ENCODE results near the gene ANKRD11.
"Not testable (repeated sequence)": the region's sequence is repeated elsewhere in the genome, so short reads cannot be mapped to it uniquely, and the experiment has no call there.

The ANKRD11 gene

GRCh38 chr16:89331371-89332109 is 158.8 kb downstream of the ANKRD11 start:
- no peak for DNase-seq (ENCODE audit: low read depth in 2 of 2)

DNA sequence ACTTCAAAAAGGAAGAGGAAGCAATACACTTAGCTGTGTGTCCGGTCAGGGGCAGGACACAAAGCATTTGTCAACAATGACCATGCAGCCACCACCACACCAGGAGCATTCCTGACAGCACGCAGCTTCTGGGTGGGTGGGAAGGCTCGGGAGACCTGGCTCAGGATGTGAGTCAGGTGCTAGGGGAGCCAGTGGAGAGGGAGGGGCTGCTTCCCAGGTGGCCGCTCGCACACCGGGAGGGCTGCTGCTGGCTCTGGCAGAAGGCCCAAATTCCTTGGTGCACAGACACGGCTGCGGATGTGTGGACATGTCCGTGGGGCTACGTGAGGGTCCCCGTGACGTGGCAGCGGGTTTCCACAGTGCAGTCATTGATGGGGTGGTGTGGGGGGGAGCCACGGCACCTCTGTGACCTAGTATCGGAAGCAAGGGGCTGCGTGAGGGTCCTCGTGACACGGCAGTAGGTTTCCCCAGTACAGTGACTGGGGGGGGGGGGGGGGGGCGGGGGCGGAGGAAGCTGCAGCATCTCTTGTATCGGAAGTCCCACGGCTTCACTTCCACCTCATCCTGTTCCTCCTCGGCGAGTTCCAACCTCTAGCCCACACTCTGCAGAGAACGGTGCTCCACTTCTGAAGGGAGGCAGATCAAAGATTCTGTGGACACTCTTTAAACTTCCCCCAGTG is 160.0 kb downstream of the ANKRD11 start:
- DNase-seq (ENCODE audit: low read depth in 2 of 2): no peak

DNA sequence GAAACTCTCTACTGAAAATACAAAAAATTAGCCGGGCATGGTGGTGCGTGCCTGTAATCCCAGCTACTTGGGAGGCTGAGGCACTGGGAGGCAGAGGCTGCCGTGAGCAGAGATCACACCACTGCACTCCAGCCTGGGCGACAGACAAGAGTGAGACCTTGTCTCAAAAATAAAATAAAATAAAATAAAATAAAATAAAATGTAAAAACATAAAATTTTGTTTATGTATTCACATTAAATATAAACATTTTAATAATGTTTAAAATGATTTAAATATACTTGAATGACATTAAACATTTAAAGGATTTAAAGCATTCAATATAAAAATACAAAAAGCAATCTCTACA is 160.6 kb downstream of the ANKRD11 start:
- not testable (repeated sequence) for DNase-seq (ENCODE audit: low read depth in 2 of 2)

GRCh38 chr16:89328412-89329400 is 161.7 kb downstream of the ANKRD11 start:
- not testable (repeated sequence) for DNase-seq (ENCODE audit: low read depth in 2 of 2)

DNA sequence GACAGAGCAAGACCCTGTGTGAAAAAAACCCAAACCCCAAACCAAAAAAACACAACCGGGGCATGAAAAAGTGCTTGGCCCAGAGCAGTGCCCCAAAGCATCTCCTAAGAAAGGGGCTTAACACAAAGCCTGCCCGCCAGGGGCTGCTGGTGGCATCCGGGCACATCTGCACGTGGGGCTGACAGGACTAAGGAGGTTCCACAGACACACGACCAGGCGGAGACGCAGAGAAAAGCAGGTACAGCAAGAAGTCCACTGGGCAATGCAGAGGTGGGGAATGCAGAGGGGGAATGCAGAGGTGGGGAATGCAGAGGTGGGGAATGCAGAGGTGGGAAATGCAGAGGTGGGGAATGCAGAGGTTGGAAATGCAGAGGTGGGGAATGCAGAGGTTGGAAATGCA is 163.6 kb downstream of the ANKRD11 start:
- DNase-seq (ENCODE audit: low read depth in 2 of 2): no peak

- DNase-seq (ENCODE audit: low read depth in 2 of 2): no peak
Observed at GRCh38 chr16:89325861-89326471, 164.4 kb downstream of the ANKRD11 start.

- peak; percentile 55 to 60 for DNase-seq (ENCODE audit: low read depth in 2 of 2)
Observed at GRCh38 chr16:89324056-89325010, 166.0 kb downstream of the ANKRD11 start.

- no peak for DNase-seq (ENCODE audit: low read depth in 2 of 2)
Observed at GRCh38 chr16:89323120-89323960, 167.0 kb downstream of the ANKRD11 start.

GRCh38 chr16:89322321-89323119 is 167.8 kb downstream of the ANKRD11 start:
- no peak for DNase-seq (ENCODE audit: low read depth in 2 of 2)

GRCh38 chr16:89320782-89321501 is 169.4 kb downstream of the ANKRD11 start:
- DNase-seq (ENCODE audit: low read depth in 2 of 2): no peak

GRCh38 chr16:89319886-89320781 is 170.2 kb downstream of the ANKRD11 start:
- peak; percentile 27 to 49 for DNase-seq (ENCODE audit: low read depth in 2 of 2)

DNA sequence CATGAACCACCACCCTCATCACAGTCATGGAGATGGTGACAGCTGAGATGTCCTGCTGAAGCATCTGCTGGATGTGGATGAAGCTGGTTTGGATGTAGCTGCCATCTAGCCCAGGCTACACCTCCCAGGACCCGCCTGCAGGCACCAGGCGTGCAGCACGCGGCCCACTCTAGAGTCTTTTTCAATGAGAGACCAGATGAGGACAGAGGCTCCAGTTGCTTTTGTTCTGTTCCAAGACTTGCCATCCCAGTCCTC is 170.8 kb downstream of the ANKRD11 start:
- DNase-seq (ENCODE audit: low read depth in 2 of 2): no peak

DNA sequence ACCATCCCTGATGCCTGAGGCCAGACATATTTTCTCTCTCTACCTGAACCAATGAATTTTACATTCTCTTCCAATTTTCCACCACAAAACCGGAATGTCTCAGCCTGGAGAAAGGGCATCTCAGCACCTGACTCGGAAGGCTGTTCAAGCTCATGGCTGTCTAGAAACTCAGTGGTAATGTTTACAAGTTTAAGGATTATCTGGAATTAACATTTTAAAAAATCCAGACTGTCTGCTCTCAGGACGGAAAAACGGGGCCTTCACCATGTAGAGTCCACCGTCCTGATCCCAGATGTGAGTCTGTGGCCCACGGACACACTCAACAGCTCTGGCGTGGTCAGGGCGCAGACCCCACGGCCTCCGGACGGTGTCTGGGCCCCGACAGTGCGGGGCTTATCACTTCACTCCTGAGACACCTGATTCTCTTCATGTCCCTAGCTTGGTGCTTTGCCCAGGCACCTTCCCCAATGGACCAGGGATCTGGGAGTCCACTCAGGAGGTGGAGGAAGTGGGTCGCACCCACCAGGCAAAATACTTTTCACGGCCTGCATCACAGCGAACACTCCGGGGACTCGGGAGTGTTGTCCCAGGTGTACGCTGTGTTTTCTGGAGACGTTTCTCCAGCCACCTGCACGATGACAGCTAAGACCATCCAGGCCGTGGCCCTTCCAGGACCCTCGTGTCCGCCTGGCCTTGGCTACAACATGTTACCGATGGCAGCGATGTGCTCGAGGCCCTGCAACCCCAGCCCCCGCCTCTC is 171.3 kb downstream of the ANKRD11 start:
- DNase-seq (ENCODE audit: low read depth in 2 of 2): no peak

DNA sequence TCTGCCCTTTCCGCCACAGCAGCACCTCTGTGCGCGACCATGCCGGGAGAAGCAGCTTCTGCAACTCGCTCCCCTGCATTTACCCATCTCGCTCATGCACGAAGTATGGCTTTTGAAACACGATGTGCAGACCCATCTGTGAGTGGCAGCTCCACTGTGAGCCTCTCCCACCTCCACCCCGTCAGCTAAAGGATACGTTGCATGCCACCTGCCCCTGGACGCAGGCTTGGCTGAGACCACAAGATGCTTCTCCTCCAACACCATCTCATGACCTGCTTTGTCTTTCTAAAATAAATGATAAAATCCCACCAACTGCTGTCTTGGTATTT is 172.0 kb downstream of the ANKRD11 start:
- DNase-seq (ENCODE audit: low read depth in 2 of 2): no peak

DNA sequence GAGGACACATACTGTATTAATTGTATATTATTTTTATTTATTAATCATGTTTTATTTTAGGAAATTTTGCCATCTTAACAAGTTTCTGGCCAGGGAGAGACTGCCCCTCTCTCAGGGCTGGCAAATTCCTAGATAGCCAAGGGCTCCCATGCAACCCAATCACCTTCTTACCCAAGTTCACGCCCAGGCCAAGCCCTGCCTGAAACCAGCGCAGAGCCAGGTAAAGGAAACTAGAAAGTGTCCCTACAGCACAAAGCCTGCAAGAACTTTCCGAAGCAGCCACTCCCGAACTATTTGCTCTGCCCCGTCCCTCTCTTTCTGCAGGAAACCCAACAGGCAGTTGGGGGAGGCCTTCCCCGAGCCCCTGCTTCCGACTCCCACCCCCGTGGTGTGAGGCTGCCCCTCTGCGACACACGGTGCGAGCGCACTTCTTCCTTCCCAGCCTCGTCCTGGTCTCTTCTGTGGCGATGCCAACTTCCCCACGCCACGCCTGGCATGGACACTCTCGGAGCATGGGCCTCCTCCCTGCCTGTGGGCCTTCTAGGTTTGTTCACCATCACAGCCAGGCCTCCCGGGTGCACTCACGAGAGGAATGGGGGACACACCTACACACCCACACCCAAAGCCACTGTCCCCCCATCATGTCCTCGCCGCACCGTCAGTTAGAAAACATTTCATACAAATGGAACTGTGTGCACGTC is 172.5 kb downstream of the ANKRD11 start:
- no peak for DNase-seq (ENCODE audit: low read depth in 2 of 2)

DNA sequence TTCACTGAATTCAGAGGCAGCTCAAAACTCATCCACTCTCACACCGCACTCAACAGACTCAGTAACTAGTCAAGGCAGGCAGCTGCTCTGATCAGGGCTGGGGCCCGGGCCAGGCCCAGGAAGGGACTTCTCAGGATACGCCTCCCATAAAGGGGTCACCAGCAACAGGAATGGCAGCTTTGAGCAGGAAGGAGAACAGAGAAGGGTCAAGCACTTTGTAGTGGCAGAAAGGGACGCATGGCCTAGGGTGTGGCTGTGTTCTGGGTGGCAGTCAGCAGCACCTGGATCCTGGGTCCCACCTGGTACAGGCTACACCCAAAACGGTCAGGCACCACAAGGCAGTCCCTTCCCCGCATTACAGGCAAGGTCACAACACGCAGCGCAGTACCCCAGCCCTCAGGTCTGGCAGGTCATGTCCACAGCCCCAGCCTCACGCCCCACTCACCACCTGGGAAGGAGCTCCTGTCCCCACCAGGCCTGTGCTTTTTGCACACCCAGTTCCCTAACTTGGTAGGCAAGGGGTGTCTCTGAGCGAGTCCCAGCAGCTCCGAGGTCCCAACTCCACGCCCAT is 173.2 kb downstream of the ANKRD11 start:
- no peak for DNase-seq (ENCODE audit: low read depth in 2 of 2)
